ENCODE data around the gene SH3RF3. TPM values are rescaled to one million over a fixed set of nuclear protein-coding genes. Genes with fewer than 3 reads are reported as not detected.
A peak's percentile ranks its signal among the peaks of the same experiment; 100 is the strongest.

SH3RF3 gene
- total RNA-seq, 6 donors from 2014 or later = 4.1 to 21.0 (median 8.0) TPM

- H3K27ac ChIP-seq = peak overlapping the region in 1 of 4 donors; percentile 2
- peaks cover 11 to 28% (median 19%) of the 10 kb centered on the region in 4 donors for H3K4me1 ChIP-seq
- H3K9me3 ChIP-seq = no peaks in the 10 kb centered on the region
- 88 to 100% methylated on average over 1 to 6 of the region's 6 CpGs for WGBS, 2 donors
- no peak for ATAC-seq (ENCODE audit: low FRiP score in 2 of 2)
- no peak overlapping the region for H3K4me3 ChIP-seq
- no peaks in the 10 kb centered on the region for H3K27me3 ChIP-seq
- no peaks in the 10 kb centered on the region for H3K36me3 ChIP-seq
- DNase-seq = no peak
- TF ChIP-seq CTCF (IDR thresholded peaks at IDR 0.05) (no peak), POLR2A (IDR thresholded peaks at IDR 0.05) (no peak), EP300 (IDR thresholded peaks at IDR 0.05) (no peak), POLR2AphosphoS5 (IDR thresholded peaks at IDR 0.05) (no peak)
Measured at GRCh38 chr2:109208951-109209335, 79.9 kb downstream of the SH3RF3 start.

GRCh38 chr2:109209412-109209811 lies 80.4 kb downstream of the SH3RF3 start:
- TF ChIP-seq POLR2AphosphoS5 (IDR thresholded peaks at IDR 0.05) (no peak), POLR2A (IDR thresholded peaks at IDR 0.05) (no peak), CTCF (IDR thresholded peaks at IDR 0.05) (no peak), EP300 (IDR thresholded peaks at IDR 0.05) (no peak)
- 51 to 62% methylated on average over 4 of the region's 4 CpGs for WGBS, 2 donors
- no peak for DNase-seq
- H3K9me3 ChIP-seq = no peaks in the 10 kb centered on the region
- peak in 1 of 2 donors; percentile 55 for ATAC-seq (ENCODE audit: low FRiP score in 2 of 2)
- no peaks in the 10 kb centered on the region for H3K27me3 ChIP-seq
- H3K4me1 ChIP-seq = peaks cover 16 to 33% (median 23%) of the 10 kb centered on the region in 4 donors
- H3K4me3 ChIP-seq = no peak overlapping the region
- peak overlapping the region in 1 of 4 donors; percentile 2 for H3K27ac ChIP-seq
- no peaks in the 10 kb centered on the region for H3K36me3 ChIP-seq

GRCh38 chr2:109209941-109210340 lies 80.9 kb downstream of the SH3RF3 start:
- Histone ChIP-seq H3K27ac (no peak overlapping the region), H3K4me1 (peaks cover 20 to 37% (median 29%) of the 10 kb centered on the region in 4 donors), H3K36me3 (no peaks in the 10 kb centered on the region), H3K4me3 (no peak overlapping the region), H3K9me3 (no peaks in the 10 kb centered on the region), H3K27me3 (no peaks in the 10 kb centered on the region)
- TF ChIP-seq POLR2A (IDR thresholded peaks at IDR 0.05) = no peak
- no peak for TF ChIP-seq POLR2AphosphoS5 (IDR thresholded peaks at IDR 0.05)
- no peak for TF ChIP-seq CTCF (IDR thresholded peaks at IDR 0.05)
- no peak for TF ChIP-seq EP300 (IDR thresholded peaks at IDR 0.05)
- DNase-seq = no peak
- ATAC-seq (ENCODE audit: low FRiP score in 2 of 2) = no peak
- WGBS, 2 donors = 93 to 94% methylated on average over 7 of the region's 7 CpGs

- H3K27me3 ChIP-seq = no peaks in the 10 kb centered on the region
- no peak overlapping the region for H3K27ac ChIP-seq
- H3K36me3 ChIP-seq = no peaks in the 10 kb centered on the region
- DNase-seq (no peak), ATAC-seq (ENCODE audit: low FRiP score in 2 of 2) (peak in 1 of 2 donors; percentile 28)
- H3K9me3 ChIP-seq = no peaks in the 10 kb centered on the region
- no peak overlapping the region for H3K4me3 ChIP-seq
- 47 to 52% methylated on average over 7 of the region's 7 CpGs for WGBS, 2 donors
- TF ChIP-seq POLR2AphosphoS5 (IDR thresholded peaks at IDR 0.05) = no peak
- TF ChIP-seq POLR2A (IDR thresholded peaks at IDR 0.05) = no peak
- no peak for TF ChIP-seq CTCF (IDR thresholded peaks at IDR 0.05)
- no peak for TF ChIP-seq EP300 (IDR thresholded peaks at IDR 0.05)
- peaks cover 20 to 42% (median 31%) of the 10 kb centered on the region in 4 donors for H3K4me1 ChIP-seq
Measured at GRCh38 chr2:109210431-109211200, 81.6 kb downstream of the SH3RF3 start.

GRCh38 chr2:109211315-109211714 lies 82.3 kb downstream of the SH3RF3 start:
- H3K4me3 ChIP-seq = no peak overlapping the region
- no peaks in the 10 kb centered on the region for H3K36me3 ChIP-seq
- no peak overlapping the region for H3K27ac ChIP-seq
- WGBS, 2 donors = 84 to 85% methylated on average over 10 of the region's 10 CpGs
- peaks cover 20 to 42% (median 33%) of the 10 kb centered on the region in 4 donors for H3K4me1 ChIP-seq
- no peaks in the 10 kb centered on the region for H3K9me3 ChIP-seq
- H3K27me3 ChIP-seq = no peaks in the 10 kb centered on the region
- no peak for DNase-seq
- no peak for TF ChIP-seq POLR2AphosphoS5 (IDR thresholded peaks at IDR 0.05)
- TF ChIP-seq CTCF (IDR thresholded peaks at IDR 0.05) = no peak
- no peak for ATAC-seq (ENCODE audit: low FRiP score in 2 of 2)

All from upper lobe of left lung (tissue), 6 donors.